SK-N-MC (cell line): ENCODE data around the gene RAD51D.
"Not testable (repeated sequence)": the region's sequence is repeated elsewhere in the genome, so short reads cannot be mapped to it uniquely, and the experiment has no call there.

Source experiments
- DNase-seq: peaks from one replicate; pipeline ENCODE4 v3.0.0-alpha.2; 2011; ENCODE audit warnings: low read depth, low spot score
- H3K27ac ChIP-seq: fragments of 200-600 bp; sonication (generic); 2 replicates; pipeline ENCODE4 v1.5.1; 2016; ENCODE audit warnings: mixed run types
- H3K36me3 ChIP-seq: fragments of 200-600 bp; sonication (generic); 2 replicates; pipeline ENCODE4 v1.6.1; 2017; ENCODE audit warnings: antibody characterized with exemption, low read length, mixed read lengths; ENCODE audit not compliant: insufficient read depth
- H3K4me3 ChIP-seq: fragments of 200-600 bp; sonication (generic); 2 replicates; pipeline ENCODE4 v1.5.1; 2016
- H3K9ac ChIP-seq: fragments of 200-600 bp; sonication (generic); 2 replicates; pipeline ENCODE4 v1.8.0; 2017; ENCODE audit warnings: mixed run types, mixed read lengths; ENCODE audit not compliant: insufficient read length
- H3K9me3 ChIP-seq: fragments of 200-600 bp; sonication (generic); 2 replicates; pipeline ENCODE4 v1.6.1; 2017; ENCODE audit warnings: low read depth, mild to moderate bottlenecking, antibody characterized with exemption, low read length, moderate library complexity, mixed read lengths
- EZH2 ChIP-seq: fragments of 200-600 bp; sonication (generic); IDR thresholded peaks from one replicate; pipeline ENCODE4 v1.6.1; 2017; ENCODE audit warnings: antibody characterized with exemption
- FOXP2 ChIP-seq: optimal IDR thresholded peaks from 2 replicates; pipeline ENCODE3; 2011; ENCODE audit warnings: mild to moderate bottlenecking, moderate library complexity; ENCODE audit not compliant: insufficient read depth; ENCODE audit errors: extremely low read length, control extremely low read depth
- POLR2AphosphoS5 ChIP-seq: IDR thresholded peaks from 2 replicates; pipeline ENCODE4 v1.6.1; 2012; ENCODE audit warnings: mild to moderate bottlenecking, low read depth, low read length, borderline replicate concordance

Gene RAD51D

DNA sequence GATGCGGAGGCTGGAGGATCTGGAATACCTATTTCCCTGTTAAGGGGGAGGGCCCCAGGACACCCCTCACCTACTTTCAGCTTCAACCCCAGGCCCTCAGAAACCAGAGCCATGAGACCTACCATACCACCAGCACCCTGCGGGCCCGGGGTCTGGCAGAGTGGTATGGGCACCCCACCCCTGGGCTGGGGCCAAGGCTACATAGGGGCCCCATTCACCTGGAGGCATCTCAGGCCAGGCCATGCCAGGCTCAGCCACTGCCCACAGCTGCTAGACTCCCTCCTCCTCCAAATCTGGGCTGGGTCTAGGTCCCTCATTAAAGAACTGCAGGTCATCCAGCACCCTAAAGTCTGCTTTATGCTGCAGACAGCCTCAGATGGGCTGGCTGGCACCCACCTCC is 10.7 kb upstream of the RAD51D start:
- Histone ChIP-seq H3K9me3 (no peaks in the 10 kb centered on the region), H3K36me3 (peaks cover 45% of the 10 kb centered on the region), H3K4me3 (no peak overlapping the region), H3K27ac (no peak overlapping the region), H3K9ac (no peak overlapping the region)
- TF ChIP-seq EZH2 (no peak), FOXP2 (no peak), POLR2AphosphoS5 (peak; percentile 13; the same call in 1 of the 2 replicates)
- DNase-seq = no peak

- TF ChIP-seq FOXP2 = no peak
- TF ChIP-seq POLR2AphosphoS5 = no peak
- TF ChIP-seq EZH2 = no peak
- DNase-seq = no peak
- no peaks in the 10 kb centered on the region for H3K9me3 ChIP-seq
- H3K27ac ChIP-seq = no peak overlapping the region
- H3K36me3 ChIP-seq = peaks cover 41% of the 10 kb centered on the region
- H3K9ac ChIP-seq = no peak overlapping the region
- H3K4me3 ChIP-seq = no peak overlapping the region
Observed at GRCh38 chr17:35129973-35130351, 10.3 kb upstream of the RAD51D start.

- no peak for DNase-seq
- H3K9me3 ChIP-seq = no peaks in the 10 kb centered on the region
- TF ChIP-seq FOXP2 (no peak), EZH2 (no peak), POLR2AphosphoS5 (no peak; the same call in 1 of the 2 replicates)
- no peak overlapping the region for H3K4me3 ChIP-seq
- no peak overlapping the region for H3K27ac ChIP-seq
- no peak overlapping the region for H3K9ac ChIP-seq
- peaks cover 35% of the 10 kb centered on the region for H3K36me3 ChIP-seq
Observed at GRCh38 chr17:35129154-35129972, 9.7 kb upstream of the RAD51D start.

DNA sequence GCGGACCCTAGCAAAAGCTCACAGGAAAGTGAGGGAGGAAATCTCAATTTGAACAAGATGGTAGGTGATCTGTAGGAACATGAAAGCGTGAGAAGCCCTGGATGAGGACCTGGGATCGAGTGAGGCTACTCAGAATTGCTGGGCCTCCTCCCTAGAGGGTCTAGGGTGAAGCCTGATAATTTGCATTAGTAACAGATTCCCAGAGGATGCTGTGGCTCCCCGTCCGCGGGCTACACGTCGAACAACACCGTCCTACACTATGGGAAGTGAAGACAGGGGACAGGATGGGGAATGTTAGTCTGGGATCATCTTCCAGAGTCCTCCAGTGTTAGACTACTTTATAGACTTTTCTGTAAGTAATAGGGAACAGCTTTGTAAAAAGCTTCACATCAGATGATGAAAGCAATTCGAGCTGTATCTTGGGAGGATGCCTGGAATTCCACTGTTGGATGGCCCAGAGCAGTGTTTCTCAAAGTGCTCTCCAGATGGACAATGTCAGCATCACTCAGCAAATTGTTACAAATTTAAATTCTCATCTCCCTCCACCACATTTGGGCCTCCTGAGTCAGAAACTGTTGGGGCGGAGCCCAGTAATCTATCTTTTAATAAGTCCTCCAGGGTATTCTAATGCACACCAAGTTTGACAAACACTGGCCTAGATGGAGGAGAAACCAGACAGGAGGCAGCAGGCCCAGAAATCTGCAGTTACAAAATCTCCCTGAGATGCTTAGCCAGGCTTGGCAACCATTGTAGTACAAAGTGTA is 8.3 kb upstream of the RAD51D start:
- Histone ChIP-seq H3K27ac (no peak overlapping the region), H3K9ac (no peak overlapping the region), H3K36me3 (peaks cover 20% of the 10 kb centered on the region), H3K9me3 (no peaks in the 10 kb centered on the region), H3K4me3 (no peak overlapping the region)
- TF ChIP-seq EZH2 = no peak
- TF ChIP-seq POLR2AphosphoS5 = no peak
- no peak for TF ChIP-seq FOXP2
- DNase-seq = no peak

DNA sequence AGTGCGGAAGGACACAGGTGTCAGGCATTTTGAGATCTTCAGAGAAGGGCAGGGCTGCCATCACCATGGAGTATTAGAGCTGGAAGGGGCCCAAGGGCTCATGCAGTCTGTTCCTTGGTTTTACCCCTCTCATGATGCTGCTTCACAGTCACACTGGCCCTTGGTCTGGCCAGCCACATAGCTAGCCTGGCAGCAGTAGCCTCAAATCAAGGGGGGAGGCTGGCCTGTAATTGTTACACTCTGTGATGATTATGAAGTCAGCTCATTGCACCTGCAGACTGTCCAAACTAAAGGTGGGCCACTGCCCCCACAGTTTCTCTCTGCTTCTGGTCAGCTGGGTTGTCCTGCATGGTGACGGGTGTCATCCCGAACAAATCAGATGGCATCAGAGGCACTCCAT is 1.7 kb upstream of the RAD51D start, which contains the start of gene FNDC8:
Gene FNDC8 (plus strand): TSS at position 301 of the 400 bp plus-strand sequence. CDS start 79 bp downstream, at position 380.
- no peaks in the 10 kb centered on the region for H3K36me3 ChIP-seq
- TF ChIP-seq EZH2 (no peak), POLR2AphosphoS5 (no peak), FOXP2 (no peak)
- H3K4me3 ChIP-seq = no peak within 1 kb of the TSS
- no peaks in the 10 kb centered on the region for H3K9me3 ChIP-seq
- no peak for DNase-seq
- no peak within 1 kb of the TSS for H3K27ac ChIP-seq
- no peak within 1 kb of the TSS for H3K9ac ChIP-seq

GRCh38 chr17:35117984-35118383 is 1.7 kb downstream of the RAD51D start:
- DNase-seq = no peak
- no peak overlapping the region for H3K27ac ChIP-seq

DNA sequence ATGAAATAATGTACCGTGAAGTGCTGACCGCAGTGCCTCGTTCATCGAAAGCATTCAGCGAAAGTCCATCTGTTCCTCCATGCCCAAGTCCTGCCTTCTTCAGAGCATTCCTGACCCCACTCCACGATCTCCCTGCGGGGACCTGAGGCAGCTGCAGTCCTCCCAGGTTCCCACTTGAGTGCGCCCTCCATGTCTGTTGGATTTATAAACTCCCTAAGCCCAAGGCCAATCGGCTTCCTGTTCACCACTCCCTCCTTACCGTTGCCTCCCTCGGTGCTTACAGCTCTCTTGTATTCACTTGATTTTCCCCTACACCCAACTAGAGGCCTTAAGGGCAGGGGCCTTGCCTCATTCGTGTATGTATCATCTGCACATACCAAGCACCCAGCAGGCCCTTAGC is 2.8 kb downstream of the RAD51D start:
- Histone ChIP-seq H3K27ac (no peak overlapping the region), H3K9me3 (no peaks in the 10 kb centered on the region), H3K9ac (no peak overlapping the region), H3K36me3 (no peaks in the 10 kb centered on the region), H3K4me3 (no peak overlapping the region)
- no peak for DNase-seq
- TF ChIP-seq POLR2AphosphoS5 = no peak
- no peak for TF ChIP-seq FOXP2
- TF ChIP-seq EZH2 = no peak

More at GRCh38 chr17:35117984-35118383, 1.7 kb downstream of the RAD51D start:
- Histone ChIP-seq H3K4me3 (no peak overlapping the region), H3K36me3 (no peaks in the 10 kb centered on the region), H3K9me3 (no peaks in the 10 kb centered on the region), H3K9ac (no peak overlapping the region)
- no peak for TF ChIP-seq EZH2
- TF ChIP-seq FOXP2 = no peak
- no peak for TF ChIP-seq POLR2AphosphoS5

- not testable (repeated sequence) for H3K9ac ChIP-seq, H3K4me3 ChIP-seq, H3K9me3 ChIP-seq, H3K27ac ChIP-seq, DNase-seq, H3K36me3 ChIP-seq
Observed at GRCh38 chr17:35110791-35111190, 8.9 kb downstream of the RAD51D start.
